Astrocyte (in vitro differentiated cells and primary cell): Measurements from ENCODE around the gene TGM1.

Experiments
- CTCF ChIP-seq: IDR thresholded peaks from 2 replicates; pipeline ENCODE4 v1.5.1; 2011; ENCODE audit warnings: low read depth, mild to moderate bottlenecking, inconsistent platforms, low read length, moderate library complexity; ENCODE audit not compliant: insufficient read depth
- EZH2 ChIP-seq: IDR thresholded peaks from 2 replicates; pipeline ENCODE4 v1.6.1; 2012; ENCODE audit warnings: mild to moderate bottlenecking, low read length, inconsistent platforms; ENCODE audit not compliant: insufficient read depth

GRCh38 chr14:24206260-24207103 is 56.5 kb downstream of the TGM1 start:
- TF ChIP-seq CTCF (no peak), EZH2 (no peak)
